NCI-H748 (cell line): ENCODE data around the gene WASHC4.
"Not testable (repeated sequence)": the region's sequence is repeated elsewhere in the genome, so short reads cannot be mapped to it uniquely, and the experiment has no call there.

Experiments used
- DNase-seq: peaks from one replicate; lab custom pipeline; 2025; ENCODE audit not compliant: unreplicated experiment; lab: John Stamatoyannopoulos, UW

The WASHC4 gene

GRCh38 chr12:105162174-105162573, 54.6 kb downstream of the WASHC4 start:
- DNase-seq: no peak

- no peak for DNase-seq
Measured at GRCh38 chr12:105164068-105164467, 56.5 kb downstream of the WASHC4 start.

- DNase-seq: no peak
Measured at GRCh38 chr12:105166736-105167135, 59.2 kb downstream of the WASHC4 start.

- no peak for DNase-seq
Measured at GRCh38 chr12:105167346-105167745, 59.8 kb downstream of the WASHC4 start.

GRCh38 chr12:105168006-105168405, 60.5 kb downstream of the WASHC4 start:
- no peak for DNase-seq

GRCh38 chr12:105170139-105170538, 62.6 kb downstream of the WASHC4 start:
- DNase-seq: no peak

- DNase-seq: no peak
Measured at GRCh38 chr12:105171691-105172436, 64.3 kb downstream of the WASHC4 start.

- no peak for DNase-seq
Measured at GRCh38 chr12:105175397-105175990, 68.0 kb downstream of the WASHC4 start.

GRCh38 chr12:105177208-105177607, 69.7 kb downstream of the WASHC4 start:
- DNase-seq: no peak

GRCh38 chr12:105179114-105179513, 71.6 kb downstream of the WASHC4 start:
- not testable (repeated sequence) for DNase-seq

GRCh38 chr12:105183406-105183805, 75.9 kb downstream of the WASHC4 start:
- DNase-seq: not testable (repeated sequence)

- not testable (repeated sequence) for DNase-seq
Measured at GRCh38 chr12:105183976-105184375, 76.4 kb downstream of the WASHC4 start.

GRCh38 chr12:105189293-105189692, 81.8 kb downstream of the WASHC4 start:
- no peak for DNase-seq

- DNase-seq: no peak
Measured at GRCh38 chr12:105190530-105190929, 83.0 kb downstream of the WASHC4 start.

GRCh38 chr12:105192624-105193225, 85.2 kb downstream of the WASHC4 start:
- DNase-seq: no peak

- DNase-seq: no peak
Measured at GRCh38 chr12:105194947-105195346, 87.4 kb downstream of the WASHC4 start.

- no peak for DNase-seq
Measured at GRCh38 chr12:105196090-105196489, 88.6 kb downstream of the WASHC4 start.

- no peak for DNase-seq
Measured at GRCh38 chr12:105198961-105199360, 91.4 kb downstream of the WASHC4 start.

GRCh38 chr12:105200385-105200784, 92.9 kb downstream of the WASHC4 start:
- DNase-seq: no peak

- DNase-seq: no peak
Measured at GRCh38 chr12:105201299-105201698, 93.8 kb downstream of the WASHC4 start.

- DNase-seq: no peak
Measured at GRCh38 chr12:105202202-105202601, 94.7 kb downstream of the WASHC4 start.

- DNase-seq: no peak
Measured at GRCh38 chr12:105204127-105204526, 96.6 kb downstream of the WASHC4 start.
